GM10266 (cell line): ENCODE results near the gene ATP9B.
"Not testable (repeated sequence)": the region's sequence is repeated elsewhere in the genome, so short reads cannot be mapped to it uniquely, and the experiment has no call there.

Source experiments
- DNase-seq: peaks from one replicate; pipeline ENCODE4 v3.0.0; 2012; ENCODE audit errors: extremely low spot score
- TF ChIP-seq, protein P1 (sequence below): IDR thresholded peaks from 2 replicates; pipeline ENCODE4 v1.5.1; 2012; ENCODE audit warnings: mild to moderate bottlenecking, low read depth; ENCODE audit not compliant: control insufficient read depth, insufficient read depth; ENCODE audit errors: missing control alignments

Gene ATP9B

GRCh38 chr18:79320216-79320850 is 251.1 kb downstream of the ATP9B start:
- TF ChIP-seq, protein P1, sequence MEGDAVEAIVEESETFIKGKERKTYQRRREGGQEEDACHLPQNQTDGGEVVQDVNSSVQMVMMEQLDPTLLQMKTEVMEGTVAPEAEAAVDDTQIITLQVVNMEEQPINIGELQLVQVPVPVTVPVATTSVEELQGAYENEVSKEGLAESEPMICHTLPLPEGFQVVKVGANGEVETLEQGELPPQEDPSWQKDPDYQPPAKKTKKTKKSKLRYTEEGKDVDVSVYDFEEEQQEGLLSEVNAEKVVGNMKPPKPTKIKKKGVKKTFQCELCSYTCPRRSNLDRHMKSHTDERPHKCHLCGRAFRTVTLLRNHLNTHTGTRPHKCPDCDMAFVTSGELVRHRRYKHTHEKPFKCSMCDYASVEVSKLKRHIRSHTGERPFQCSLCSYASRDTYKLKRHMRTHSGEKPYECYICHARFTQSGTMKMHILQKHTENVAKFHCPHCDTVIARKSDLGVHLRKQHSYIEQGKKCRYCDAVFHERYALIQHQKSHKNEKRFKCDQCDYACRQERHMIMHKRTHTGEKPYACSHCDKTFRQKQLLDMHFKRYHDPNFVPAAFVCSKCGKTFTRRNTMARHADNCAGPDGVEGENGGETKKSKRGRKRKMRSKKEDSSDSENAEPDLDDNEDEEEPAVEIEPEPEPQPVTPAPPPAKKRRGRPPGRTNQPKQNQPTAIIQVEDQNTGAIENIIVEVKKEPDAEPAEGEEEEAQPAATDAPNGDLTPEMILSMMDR = no peak
- DNase-seq = no peak

GRCh38 chr18:79321625-79322405 is 252.6 kb downstream of the ATP9B start:
- TF ChIP-seq, protein P1 = no peak
- no peak for DNase-seq

DNA sequence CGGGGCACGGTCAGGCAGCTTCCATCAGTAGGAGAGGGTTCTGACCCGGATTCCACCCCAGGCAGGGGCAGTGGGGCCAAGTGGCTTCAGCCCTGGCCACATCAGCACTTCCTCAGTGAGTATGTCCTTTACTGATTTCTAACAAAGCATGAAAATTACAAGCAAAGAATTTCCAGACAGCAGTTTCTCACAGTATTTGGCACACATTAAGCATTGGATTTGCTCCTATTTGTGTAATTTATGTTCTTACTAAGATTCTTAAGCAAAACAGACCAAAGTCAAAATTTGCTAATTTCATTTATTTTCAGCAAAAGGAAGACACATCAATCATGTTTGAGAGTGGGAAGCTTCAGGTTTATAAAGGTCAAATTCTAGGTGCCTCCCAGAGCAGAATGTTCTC is 253.2 kb downstream of the ATP9B start:
- TF ChIP-seq, protein P1 = no peak
- DNase-seq = no peak

DNA sequence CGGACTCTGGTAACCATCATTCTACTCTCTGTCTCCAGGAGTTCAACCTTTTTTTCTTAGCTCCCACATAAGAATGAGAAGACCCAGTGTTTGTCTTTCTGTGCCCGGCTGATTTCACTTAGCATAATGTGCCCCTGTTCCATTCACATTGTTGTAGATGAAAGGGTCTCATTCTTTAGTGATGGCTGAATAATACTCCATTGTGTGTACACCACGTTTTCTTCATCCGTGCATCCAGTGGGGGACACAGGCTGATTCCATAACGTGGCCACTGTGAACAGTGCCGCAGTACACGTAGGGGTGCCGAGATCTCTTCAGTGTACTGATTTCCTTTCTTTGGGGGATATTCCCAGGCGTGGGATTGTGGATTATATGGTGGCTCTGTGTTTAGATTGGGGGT is 254.3 kb downstream of the ATP9B start:
- TF ChIP-seq, protein P1 = no peak
- DNase-seq = no peak

GRCh38 chr18:79326413-79327198 is 257.4 kb downstream of the ATP9B start:
- DNase-seq = no peak
- TF ChIP-seq, protein P1 = no peak

DNA sequence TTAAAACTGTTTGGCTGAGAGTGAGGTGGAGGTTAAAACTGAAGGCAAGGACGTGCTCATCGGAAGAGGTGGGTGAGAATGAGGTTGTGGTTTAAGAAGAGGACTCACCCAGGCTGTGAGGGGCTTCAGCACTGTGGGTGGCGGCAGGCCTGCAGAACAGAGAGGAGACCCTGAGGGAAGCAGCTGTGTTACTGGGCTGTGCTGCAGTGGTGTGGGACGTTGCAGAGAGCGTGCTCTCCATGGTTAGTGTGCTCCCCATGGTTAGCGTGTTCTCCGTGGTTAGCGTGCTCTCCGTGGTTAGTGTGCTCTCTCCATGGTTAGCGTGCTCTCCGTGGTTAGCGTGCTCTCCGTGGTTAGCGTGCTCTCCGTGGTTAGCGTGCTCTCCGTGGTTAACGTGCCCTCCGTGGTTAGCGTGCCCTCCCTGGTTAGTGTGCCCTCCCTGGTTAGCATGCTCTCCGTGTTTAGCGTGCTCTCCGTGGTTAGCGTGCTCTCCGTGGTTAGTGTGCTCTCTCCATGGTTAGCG is 258.1 kb downstream of the ATP9B start:
- DNase-seq = no peak
- TF ChIP-seq, protein P1 = no peak

- not testable (repeated sequence) for DNase-seq
These were observed 258.7 kb downstream of the ATP9B start for GRCh38 chr18:79327915-79328314.
